Activated gamma-delta T cell treated with Interleukin-2 at 50 U/mL for 16 hours (primary cell): Measurements from ENCODE around the gene IQCN.

Experiments
- DNase-seq: peaks from one replicate; pipeline ENCODE4 v3.0.0-alpha.2; 2020

IQCN gene

DNA sequence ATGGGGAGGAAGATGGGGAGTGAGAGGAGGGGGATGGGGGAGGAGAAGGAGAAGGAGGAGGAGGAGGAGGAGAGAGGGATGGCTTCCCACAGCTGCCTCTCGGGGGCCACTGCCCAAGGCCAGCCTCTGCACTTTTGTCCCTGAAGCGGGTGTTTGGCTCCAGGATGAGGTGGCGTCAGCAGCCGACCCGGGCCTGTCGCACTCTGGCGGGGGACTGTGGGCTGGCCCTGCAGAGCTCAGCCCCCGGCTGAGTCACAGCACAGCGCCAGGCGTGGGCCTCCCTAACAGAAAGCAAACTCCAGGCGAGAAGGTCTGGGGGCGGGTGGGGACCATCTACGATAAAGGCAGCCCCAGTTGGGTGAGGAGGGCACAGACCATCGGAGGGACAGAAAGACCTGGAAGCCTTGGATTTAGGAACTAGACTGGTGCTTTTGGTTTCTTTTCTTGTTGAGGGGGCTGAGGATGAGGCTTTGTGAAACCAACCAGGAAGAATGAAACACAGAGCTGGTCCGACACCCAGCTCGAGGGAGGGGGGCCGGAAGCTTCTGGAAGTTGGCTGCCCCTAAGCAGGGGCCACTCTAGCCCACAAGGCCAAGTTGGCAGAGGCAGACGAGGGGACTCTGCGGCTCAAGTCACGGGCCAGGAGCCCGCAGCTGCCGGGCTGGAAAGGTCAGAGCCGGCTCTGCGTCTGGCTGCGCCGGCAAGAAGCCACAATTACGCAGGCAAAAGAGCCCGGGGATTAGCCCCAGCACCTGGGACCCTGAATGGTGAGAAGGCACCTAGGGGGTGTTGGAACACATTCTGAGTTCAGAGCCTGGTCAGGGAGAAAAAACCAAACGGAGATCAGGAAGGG, 30.4 kb upstream of the IQCN start:
- peak; percentile 82 for DNase-seq

DNA sequence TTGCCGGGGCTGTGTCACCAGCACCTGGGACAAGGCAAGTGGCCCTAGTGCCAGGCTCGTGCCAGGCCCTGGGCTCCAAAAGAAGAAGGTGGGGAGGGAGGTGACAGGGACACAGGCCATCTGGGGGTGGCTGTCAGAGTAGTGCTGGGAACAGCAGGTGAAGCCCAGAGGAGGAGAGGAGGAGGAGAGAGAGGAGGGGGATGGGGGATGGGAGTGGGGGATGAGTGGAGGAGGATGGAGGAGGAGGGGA, 29.9 kb upstream of the IQCN start:
- DNase-seq = no peak

DNA sequence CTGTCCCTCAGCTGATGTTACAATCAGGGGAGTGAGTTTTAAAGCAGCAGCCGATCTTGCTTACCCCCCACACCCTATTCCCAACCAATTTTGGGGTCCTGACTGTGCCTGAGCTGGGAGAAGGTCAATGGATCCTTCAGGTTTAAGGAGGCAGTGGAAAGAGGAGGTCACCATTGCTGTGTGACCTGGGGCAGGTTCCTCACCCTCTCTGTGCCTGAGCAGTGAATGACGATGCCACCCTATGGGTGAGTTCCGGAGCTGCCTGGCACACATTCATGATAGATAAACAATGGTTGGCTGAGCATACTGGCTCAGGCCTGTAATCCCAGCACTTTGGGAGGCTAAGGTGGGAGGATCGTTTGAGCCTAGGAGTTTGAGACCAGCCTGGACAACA, 27.5 kb upstream of the IQCN start:
- DNase-seq = no peak

DNA sequence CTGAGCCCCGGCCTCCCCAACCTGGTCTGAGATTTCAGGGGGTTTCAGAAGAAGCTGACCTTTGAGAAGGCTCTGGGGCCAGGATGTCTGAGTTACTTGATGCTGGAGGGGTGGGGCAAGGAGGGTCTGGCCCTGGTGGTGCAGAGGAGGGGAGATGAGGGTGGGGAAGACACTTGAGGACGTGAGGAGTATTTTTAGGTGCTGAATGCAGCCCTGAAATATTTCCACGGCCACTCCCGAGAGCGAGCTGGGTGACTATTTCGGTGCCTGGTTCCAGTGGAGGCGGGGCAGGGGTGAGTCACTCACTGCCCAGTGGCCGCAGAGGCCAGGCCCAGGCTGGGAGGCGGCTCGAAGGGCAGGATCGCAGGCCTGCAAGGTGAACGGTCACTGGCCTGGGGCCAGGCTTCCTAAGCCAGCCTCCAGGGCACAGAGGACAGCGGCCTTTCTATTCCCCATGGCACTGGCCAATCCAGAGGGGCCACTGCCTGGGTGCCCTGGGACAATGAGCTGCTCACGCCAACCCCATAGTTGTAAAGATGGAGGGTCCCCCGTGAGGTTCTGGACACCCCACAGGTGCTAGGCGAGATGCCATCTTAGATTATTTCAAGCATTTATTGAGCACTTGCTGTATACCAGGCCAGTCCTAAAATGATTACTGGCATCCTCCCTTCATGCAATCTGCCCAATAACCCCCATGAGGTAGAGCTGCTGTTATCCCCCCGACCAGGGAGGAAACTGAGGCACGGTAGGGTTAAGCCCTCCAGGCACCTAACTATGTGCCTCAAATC, 26.9 kb upstream of the IQCN start:
- no peak for DNase-seq

DNA sequence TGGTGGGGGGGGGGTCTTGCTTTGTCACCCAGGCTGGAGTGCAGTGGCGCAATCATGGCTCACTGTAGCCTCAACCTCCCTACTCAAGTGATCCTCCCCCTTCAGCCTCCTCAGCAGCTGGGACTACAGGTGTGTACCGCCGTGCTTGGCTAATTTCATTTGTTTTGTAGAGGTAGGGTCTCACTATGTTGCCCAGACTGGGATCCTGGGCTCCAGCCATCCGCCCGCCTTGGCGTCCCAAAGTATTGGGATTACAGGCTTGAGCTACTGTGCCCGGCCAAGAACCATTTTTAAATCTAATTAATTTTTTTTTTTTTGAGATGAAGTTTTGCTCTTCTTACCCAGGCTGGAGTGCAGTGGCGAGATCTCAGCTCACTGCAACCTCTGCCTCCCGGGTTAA, 25.4 kb upstream of the IQCN start:
- no peak for DNase-seq

DNA sequence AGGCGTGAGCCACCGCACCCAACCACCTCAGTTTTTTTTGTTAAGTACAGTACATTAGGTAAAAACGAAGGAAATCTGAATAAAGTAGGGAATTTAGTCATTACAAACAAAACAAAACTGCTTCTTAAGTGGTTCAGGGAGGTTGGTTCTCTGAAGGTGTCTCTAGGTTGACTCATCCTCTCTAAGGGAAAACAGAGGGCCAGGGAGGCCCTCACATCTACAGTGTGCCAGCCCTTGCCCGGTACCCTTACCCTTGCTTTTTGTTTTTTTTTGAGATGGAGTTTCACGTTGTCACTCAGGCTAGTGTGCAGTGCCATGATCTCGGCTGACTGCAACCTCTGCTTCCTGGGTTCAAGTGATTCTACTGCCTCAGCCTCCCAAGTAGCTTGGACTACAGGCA, 24.3 kb upstream of the IQCN start:
- no peak for DNase-seq

DNA sequence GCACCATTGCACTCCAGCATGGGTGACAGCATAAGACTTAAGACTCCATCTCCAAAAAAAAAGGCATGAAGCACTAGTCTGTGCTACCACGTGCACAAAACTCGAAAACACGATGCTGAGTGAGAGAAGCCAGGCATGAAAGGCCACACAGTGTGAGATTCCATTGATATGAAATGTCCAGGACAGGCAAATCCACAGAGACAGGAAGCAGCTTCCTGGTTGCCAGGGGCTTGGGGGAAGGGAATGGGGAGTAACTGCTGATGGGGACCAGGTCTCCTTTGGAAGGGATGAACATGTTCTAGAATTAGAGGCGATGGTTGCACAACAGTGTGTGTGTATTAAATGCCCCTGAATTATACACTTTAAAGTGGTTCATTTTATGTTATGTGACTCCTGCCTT, 23.1 kb upstream of the IQCN start:
- no peak for DNase-seq

DNA sequence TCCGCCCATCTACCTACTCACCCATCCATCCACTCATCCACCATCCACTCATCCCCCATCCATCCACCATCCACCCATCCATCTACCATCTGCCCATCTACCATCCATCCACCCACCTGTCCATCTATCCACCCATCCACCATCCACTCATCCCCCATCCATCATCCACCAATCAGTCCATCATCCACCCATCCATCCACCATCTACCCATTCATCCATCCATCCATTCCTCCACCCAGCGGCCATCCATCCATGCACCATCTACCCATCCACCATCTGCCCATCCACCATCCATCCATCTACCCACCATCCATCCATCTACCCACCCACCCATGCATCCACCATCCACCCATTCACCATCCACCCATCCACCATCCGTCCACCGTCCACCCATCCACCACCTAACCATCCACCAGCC, 20.8 kb upstream of the IQCN start:
- DNase-seq = no peak

DNA sequence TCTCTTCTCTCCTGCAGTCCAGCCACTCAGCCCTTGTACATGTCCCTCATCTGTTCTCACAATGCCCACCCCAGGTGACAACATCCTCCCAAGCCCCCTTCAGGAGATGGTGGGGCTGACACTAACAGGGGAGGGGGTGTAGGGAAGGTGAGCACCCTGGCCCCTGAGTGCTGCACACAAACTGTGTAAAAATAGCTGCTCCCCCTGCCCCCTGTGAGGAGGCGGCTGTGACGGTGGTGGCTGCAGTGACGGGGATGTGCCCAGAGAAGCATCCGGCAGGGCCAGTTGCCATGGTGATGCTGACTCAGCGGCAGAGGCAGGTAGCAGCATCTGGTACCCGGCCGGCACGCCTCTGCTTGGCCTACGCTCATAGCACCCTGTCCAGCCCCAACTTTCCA, 20.2 kb upstream of the IQCN start:
- peak; percentile 92 for DNase-seq

DNA sequence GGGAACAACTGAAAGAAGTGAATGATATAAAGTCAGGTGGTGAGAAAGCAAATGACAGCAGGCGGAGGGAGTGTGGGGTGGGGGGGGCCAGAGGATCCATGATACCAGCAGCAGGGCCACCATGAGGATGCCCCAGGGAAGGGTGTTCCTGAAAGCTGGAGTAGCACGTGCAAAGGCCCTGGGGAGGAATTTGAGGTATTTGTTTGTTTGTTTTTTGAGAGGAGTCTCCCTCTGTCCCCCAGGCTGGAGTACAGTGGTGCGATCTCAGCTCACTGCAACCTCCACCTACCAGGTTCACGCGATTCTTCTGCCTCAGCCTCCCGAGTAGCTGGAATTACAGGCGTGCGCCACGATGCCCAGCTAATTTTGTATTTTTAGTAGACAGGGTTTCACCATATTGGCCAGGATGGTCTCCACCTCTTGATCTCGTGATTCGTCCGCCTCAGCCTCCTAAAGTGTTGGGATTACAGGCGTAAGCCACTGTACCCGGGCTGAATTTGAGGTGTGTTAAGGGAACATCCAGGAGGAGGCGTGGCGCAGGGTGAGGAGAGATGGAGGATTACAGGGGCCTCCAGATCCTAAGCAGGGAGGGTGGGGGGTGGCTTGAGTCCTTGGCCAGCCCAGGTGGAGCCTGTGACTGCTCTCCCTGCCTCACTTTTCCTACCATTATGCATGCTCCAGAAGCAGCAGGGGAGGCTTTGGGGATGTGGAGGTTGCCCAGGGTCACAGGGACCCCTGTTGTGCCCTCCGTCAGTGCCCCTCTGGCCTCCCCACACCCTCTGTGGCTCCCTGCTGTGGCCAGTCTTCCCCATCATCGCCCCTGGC, 19.6 kb upstream of the IQCN start:
- no peak for DNase-seq

DNA sequence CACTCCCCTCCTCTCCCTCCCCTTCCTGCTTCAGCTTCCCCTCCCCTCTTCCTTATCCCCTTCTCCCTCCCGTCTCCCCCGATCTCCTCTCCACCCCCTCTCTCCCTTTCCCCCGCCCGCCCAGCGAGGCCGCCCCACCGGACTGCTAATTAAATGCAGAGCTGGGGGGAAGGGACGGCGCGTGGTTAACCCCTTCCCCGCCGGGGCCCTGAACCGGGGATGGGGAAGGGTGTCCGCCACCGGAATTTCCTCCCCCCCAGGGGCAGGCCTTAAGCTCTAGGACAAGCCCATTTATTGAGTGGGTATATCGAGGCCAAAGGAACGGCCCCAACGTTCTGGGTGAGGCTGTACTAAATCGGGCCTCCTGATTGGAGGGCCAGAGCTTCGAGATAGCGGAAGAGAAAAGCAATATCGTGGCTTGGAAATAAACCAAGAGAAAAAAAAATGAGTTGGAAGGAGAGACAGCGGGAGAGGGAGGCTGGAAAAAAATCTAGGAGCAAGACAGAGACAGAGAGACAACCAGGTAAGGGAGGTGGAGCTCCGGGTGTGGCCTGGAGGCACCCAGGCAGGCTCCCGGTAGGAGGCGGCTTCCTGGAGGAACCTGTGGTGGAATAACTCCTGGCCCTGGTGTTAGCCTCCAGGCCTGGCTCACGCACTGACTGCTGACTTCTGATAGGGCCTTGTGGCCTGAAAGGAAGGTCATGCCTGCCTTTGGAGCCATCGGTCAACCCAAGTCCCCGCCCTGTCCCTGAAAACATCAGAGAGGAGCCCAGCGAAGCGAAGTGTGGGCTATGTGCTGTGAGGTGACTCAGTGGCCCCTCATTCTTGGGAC, 18.8 kb upstream of the IQCN start:
- DNase-seq = no peak

DNA sequence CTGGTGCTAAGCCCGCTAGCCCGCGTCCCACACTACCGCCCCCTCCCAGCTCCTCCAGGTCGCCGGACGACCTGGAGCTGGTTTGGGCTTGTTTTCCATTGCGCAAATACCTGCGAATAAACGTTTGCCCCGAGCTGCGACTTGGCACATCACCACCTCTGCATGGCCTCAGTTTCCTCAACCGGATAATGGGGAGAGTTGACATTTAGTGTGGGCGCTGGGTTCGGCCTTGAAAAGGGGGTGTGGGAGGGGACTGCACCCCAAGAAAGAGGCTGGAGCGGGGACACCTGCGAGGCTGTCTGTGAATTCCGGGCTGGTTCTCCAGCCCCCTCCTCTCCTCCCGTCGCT, 18.2 kb upstream of the IQCN start:
- peak; percentile 28 for DNase-seq

DNA sequence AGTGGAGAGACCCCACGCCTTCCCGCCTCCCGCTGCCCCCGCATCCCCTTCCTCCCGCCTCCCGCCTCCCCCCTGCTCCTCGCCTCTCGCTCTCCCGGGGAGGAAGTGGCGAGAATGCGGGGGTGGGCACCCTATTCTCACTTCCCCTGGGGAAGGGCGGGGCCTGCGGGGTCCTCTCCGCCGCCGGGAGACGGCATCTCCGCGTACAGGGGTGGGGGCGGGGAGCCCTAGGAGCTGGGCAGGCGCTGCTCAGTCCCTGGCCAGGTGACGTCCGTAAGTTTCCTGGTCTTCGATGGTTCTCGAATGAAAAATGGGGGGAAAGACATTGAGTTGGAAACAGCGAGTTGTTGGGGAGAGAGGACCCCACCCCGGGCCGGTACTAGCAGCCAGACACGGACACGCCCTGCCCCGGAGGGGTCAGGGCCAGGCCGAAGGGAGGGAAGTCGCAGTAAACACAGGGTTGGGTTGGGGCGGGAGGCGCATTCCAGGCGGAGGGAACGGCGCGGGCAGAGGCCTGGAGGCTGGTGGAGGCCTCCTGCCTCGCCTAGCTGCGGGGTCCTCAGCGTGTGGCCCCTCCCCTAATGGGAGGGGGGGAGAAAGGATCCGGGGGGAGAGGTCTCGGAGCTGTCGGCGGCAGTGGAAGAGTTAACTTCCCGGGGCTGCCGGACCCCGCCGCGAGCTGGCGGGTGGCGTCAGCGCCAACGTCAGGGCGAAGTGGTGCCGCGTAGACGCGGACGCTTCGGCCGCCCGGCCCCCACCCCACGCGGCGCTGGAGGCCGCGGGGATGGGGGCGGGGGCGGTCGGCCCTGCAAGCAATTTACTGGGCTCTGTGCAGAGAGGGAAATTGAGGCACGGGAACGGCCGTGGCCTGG, 17.6 kb upstream of the IQCN start:
- peak; percentile 78 for DNase-seq

DNA sequence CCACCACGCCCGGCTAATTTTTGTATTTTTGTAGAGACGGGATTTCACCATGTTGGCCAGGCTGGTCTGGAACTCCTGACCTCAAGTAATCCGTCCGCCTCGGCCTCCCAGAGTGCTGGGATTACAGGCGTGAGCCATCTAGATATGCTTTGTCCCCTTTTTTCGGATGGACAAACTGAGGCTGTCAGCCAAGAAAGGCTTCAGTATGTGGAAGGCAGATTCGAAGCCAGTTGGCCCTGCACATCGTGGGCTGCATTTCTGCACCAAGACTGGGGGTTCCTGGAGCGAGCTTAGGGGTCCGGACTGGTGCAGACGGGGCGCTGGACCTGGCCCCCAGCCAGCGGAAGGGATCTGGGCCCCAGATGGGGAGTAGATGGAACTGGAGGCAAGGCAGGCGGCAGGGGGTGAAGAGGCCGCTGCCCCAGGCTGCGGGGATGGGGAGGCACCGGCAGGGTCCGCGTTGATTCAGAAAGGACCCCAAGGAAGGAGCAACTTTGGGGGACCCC, 16.8 kb upstream of the IQCN start:
- DNase-seq = no peak

DNA sequence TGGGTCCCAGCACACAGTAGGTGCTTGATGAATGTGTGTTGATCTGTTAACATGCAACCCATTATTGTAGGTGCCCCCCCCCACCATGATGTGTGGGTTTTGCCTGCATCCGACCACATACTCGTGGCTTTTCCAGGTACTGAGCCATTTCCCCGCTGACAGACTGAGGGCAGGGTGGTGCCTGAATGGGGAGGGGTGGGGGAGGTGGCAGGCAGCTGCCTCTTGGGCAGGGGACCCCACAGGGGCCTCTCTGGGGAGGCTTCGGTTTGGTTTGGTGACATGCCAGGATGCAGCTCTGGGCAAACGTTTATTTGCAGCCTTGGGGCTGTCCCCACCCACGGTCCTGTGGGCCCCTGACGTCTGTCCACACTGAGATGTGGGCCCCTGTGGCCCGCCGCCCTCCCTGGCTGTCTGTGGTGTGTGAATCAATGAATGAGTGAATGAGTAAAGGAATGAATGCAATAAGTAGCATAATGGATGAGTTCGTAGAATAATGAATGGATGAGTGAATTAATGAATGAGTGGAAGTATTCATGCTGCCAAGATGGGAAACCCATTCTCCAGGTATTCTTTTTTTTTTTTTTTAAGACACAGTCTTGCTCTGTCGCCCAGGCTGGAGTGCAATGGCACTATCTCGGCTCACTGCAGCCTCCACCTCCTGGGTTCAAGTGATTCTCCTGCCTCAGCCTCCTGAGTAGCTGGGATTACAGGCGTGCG, 16.2 kb upstream of the IQCN start:
- DNase-seq = peak; percentile 79

DNA sequence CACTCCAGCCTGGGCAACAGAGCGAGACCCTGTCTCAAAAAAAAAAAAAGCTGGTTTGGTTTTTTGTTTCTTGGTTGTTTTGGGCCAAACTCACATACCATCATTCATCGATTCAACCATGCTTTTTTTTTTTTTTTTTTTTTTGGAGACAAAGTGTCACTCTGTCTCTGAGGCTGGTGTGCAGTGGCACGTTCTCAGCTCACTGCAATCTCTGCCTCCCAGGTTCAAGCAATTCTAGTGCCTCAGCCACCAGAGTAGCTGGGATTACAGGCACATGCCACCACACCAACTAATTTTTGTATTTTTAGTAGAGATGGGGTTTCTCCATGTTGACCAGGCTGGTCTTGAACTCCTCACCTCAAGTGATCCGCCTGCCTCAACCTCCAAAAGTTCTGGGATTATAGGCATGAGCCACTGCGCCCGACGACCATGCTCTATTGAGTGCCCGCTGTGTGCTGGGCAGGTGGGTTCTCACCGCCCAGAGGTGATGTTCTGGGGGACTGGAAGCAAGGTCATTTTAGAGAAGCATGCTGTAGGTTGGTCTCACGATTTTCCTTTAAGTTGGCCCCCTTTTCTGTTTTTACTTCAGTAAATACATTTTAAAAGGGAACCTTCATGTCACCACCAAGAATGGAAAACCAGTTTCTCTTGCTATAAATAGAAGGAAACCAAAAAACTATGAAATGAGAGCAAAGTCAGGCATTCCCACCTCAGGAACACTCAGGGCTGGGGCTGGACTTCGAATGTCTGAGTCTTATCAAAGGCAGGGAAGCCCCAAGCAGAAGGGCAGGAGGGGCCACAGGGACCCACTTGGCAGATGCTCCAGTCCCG, 15.4 kb upstream of the IQCN start:
- DNase-seq = no peak

DNA sequence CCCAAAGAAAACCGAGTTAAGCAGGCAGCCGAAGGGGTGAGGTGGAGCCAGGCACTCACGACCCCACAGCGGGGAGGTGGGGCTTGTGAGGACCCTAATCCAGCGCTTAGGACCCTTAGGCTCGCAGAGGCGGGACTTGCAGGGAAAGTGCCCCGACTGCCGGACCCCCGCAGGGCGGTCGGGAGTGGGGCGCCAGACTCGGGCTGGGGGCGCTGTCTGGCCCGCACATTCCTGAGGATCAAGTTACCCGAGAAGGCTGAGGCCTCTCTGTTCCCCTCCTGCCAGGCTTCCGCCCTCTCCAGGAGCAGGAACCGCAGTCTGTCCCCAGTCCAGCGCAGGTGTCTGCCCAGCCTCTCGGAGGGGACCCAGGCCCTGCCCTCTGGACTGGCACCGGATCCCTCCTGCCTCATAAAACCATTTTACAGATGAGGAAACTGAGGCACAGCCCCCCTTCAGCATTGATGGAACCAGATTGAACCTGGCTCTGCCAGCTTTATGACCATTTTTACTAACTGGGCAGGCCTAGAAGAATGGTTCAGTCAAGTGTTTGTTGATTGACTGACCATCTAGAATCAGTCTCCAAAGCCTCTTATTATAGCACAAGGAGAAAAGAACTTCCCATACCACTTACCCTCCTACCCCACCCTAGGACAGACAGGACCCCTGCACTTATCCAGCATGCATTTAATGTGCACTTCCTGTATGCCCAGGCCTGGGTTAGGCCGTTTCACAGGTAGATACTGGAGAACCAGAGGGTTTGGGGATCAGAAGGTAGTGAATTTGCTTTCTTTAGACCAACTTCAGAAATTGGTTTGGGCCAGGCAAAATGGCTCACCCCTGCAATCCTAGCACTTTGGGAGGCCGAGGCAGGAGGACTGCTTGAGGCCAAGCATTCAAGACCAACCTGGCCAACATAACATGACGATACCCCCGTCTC, 13.9 kb upstream of the IQCN start:
- no peak for DNase-seq

DNA sequence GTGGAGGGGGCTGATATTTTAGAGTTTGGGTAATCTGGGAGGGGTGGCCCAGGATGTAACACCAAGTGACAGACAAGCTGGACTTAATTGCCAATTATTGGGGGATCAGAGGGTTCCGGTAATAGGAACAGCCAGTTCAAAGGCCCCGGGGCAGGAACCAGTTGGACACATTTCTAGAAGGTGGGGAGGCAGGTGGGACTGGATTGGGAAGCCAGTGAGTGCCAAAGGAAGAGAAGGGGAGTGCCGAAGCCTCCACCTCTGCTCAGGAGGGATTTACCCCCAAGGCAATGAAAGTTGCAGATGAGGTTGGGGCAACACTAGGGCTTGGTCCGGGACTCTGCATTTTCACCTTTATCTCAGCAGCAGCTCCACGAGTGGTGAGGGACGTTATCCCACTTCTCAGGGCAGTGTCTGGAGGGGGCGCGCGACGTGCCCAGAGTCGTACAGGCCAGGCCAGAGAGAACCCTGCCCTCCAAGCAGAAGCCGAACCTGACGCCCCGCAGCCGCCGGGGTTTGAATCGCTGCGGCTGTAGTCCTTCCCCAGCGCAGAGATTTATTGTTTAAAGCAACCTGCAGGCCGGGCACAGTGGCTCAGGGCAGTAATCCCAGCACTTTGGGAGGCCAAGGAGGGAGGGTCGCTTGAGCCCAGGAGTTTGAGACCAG, 12.9 kb upstream of the IQCN start:
- DNase-seq = no peak
